DND-41 (cell line): ENCODE measurements around the gene BORCS5.

Source experiments
- CTCF ChIP-seq: IDR thresholded peaks from 2 replicates; pipeline ENCODE4 v1.5.1; 2012; ENCODE audit warnings: borderline replicate concordance, low read length, moderate library complexity, mild to moderate bottlenecking; ENCODE audit not compliant: poor library complexity, severe bottlenecking; ENCODE audit errors: extremely low read depth
- EZH2 ChIP-seq: IDR thresholded peaks from 3 replicates; pipeline ENCODE4 v1.6.1; 2012; ENCODE audit warnings: borderline replicate concordance, low read depth, mild to moderate bottlenecking, moderate library complexity, low read length, inconsistent platforms; ENCODE audit not compliant: severe bottlenecking

GRCh38 chr12:12425616-12426015, 68.7 kb downstream of the BORCS5 start:
- TF ChIP-seq CTCF (no peak), EZH2 (no peak)
